NCI-H2227 treated with DMSO at 0.1 percent for 48 hours (cell line): ENCODE measurements around the gene IDH1.
A peak's percentile ranks its signal among the peaks of the same experiment; 100 is the strongest.
"Not testable (repeated sequence)": the region's sequence is repeated elsewhere in the genome, so short reads cannot be mapped to it uniquely, and the experiment has no call there.

Source experiments
- DNase-seq: peaks from one replicate; lab custom pipeline; 2025; lab: John Stamatoyannopoulos, UW

The IDH1 gene

GRCh38 chr2:208256849-208257813 is 2.3 kb upstream of the IDH1 start:
- not testable (repeated sequence) for DNase-seq

GRCh38 chr2:208256192-208256782 is 1.4 kb upstream of the IDH1 start:
- DNase-seq, result no peak

GRCh38 chr2:208255557-208256106 is 761 bp upstream of the IDH1 start:
- no peak for DNase-seq

- peak; percentile 78 for DNase-seq
Measured at GRCh38 chr2:208254118-208254870, 577 bp downstream of the IDH1 start.

DNA sequence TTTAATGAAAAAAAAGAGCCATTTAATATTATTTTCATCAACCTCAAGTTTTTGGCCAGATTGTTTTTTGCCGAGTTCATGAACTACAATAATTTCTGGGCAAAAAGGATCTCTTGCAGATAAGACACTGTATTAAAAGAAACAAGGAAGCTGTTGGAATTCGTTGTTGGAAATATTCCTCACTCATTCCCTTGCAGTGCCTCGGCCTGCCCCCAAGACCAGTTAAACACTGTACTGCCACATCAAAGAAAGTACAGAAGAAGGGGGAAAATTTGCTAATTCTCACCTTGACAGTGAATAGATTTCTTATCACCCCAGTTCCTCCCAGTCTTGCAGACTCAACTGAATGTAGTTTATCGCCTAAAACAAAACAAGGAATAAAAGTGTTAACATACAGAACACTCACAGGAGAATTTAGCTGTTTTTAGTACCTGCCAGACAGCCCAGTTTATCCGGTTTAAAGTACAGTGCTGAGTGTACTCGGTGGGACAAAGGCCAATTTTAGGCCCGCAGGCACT is 1.2 kb downstream of the IDH1 start:
- no peak for DNase-seq

DNA sequence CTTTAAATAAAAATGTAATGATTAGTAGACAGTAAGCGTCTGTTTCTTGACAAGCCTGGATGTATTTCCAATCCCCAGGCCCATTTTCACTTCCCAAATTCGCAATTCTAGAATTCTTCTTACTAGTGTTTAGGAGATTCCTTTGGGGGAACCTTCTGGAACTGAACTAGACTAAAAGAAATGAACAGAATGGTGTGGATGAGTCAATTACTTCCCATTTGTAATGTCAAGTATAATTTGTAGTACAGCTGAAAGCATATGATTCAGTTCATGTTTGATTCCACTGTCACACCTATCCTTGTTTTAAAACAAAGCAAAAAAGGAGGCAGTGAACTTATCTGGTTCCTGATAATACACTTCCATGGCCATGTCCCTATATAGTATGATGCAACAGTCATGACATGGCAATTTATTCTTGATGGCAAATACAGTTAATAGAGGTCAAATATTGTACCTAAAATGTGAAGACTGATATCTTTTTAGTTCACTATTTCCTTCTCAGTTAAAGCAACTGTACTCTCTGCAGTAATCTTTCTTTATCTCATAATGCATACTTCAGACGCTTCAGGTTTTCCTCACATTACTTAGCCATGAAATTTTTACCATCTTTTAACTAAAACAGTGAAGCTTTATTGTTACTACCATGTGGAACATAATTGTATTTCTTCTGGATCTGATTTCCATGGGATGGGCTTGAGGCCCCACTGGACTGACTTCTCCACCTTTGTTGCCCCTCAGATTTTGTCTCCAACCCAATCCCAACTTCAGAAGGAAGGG is 2.0 kb downstream of the IDH1 start:
- no peak for DNase-seq

DNA sequence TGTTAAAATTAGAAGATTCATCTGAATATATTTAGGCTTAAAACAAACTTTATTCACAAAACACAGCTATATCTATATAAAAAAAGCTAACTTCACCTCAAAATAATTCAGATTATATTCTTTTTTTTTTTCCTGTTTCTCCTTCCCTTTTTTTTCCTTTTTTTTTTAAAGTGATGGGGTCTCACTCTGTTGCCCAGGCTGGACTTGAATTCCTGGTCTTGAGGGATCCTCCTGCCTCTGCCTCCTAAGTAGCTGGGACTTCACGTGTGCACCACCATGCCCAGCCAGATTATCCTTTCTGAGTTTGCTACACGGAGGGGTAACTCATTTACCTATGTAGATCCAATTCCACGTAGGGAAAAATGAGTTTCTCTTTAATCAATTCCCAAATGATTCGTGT is 3.8 kb downstream of the IDH1 start:
- DNase-seq, result no peak

DNA sequence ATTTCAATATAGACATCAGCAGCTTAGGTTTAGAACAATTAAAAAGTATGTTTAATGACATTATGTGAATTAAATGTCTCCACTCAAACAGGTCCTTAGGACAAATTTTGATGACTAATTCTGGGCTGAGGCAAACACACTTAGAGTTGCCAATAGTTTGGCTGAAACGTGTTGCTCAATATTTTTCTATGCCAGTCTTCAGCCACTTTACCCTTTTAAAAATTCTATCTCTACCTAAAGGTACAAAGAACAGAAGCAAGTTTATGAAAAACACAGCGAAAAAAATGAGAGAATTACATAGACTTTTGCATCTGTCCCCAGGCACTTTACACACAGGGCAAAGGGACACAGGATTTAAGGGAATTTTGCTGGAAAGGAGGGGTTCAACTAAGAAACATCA is 4.5 kb downstream of the IDH1 start:
- DNase-seq, result no peak

DNA sequence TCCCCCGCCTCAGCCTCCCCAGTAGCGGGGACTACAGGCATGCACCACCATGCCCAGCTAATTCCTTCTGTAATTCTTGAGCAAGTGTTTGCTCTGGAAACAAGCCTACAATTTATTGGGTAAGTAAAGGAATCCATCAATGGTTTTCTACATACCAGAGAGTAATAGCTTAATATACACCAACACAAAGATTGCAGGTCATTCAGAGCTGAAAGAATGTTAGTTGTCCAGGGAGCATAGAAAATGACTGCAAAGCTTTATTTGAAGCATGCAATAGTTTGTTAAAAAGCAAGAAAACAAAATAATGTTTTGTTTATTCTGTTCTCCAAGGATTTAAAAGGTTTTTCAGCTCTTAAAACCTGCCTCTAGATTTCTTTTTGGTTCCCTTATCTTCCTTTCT is 5.6 kb downstream of the IDH1 start:
- no peak for DNase-seq

DNA sequence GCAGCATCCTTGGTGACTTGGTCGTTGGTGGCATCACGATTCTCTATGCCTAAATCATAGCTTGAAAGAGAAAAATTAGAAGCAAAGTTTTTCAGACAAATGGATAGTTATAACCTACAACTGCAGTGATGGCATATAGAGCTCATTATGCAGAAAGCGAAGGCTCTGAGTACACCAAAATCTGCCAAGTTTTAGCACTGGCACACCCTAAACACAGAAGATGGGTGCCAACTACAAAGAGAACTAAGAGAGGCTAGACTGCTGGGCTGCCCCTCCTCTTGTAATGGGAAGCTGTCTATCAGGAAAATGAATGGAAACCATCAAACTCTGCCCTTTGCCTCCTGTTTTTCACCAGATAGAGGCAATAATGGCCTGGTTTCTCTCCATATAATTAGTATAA is 6.3 kb downstream of the IDH1 start:
- peak; percentile 61 for DNase-seq

DNA sequence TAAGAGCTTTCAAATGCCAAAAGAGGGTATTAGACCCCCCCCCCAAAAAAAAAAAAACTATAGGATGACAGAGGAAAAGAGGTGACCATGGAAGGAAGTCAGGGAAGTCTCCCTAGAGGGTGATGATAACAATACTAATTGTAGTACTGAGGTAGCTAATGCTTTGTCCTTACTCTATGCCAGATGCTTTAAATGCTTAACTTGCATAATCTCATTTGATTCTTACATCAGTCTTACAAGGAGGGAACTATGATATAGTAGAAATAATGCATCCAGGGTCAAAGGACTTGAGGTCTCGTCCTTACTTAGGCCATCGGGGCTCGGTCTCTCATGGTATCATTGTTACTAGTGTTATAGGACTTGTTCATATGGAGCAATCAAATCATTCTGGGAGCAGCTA is 9.1 kb downstream of the IDH1 start:
- no peak for DNase-seq

- DNase-seq, result no peak
Measured at GRCh38 chr2:208244422-208244821, 10.4 kb downstream of the IDH1 start.

DNA sequence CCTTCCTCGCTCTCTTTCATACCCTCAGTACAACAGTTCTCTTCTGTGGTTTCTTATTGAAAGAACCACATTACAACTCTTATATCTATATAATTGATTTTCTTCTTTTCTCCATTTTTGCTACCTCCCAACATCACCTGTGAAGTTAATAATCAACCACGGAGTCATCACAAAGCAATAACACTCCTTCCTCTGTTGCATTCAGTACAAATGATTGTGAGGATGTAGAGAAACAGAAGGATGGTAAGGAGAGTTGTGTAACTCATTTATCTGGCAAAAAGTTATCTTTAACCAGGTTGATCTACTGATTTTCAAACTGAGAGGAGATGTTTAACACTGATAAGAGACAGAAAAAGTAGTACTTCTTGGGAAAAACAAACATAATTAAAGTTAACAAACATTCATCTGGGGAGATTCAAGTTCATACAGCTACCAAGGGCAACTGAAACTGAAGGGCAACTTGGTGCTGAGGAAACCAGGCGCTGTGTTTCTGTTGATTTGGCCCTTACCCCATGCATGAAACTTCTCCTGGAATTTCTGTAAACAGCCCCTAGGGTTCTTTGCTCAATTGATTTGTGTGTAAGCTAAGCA is 14.2 kb downstream of the IDH1 start:
- no peak for DNase-seq

DNA sequence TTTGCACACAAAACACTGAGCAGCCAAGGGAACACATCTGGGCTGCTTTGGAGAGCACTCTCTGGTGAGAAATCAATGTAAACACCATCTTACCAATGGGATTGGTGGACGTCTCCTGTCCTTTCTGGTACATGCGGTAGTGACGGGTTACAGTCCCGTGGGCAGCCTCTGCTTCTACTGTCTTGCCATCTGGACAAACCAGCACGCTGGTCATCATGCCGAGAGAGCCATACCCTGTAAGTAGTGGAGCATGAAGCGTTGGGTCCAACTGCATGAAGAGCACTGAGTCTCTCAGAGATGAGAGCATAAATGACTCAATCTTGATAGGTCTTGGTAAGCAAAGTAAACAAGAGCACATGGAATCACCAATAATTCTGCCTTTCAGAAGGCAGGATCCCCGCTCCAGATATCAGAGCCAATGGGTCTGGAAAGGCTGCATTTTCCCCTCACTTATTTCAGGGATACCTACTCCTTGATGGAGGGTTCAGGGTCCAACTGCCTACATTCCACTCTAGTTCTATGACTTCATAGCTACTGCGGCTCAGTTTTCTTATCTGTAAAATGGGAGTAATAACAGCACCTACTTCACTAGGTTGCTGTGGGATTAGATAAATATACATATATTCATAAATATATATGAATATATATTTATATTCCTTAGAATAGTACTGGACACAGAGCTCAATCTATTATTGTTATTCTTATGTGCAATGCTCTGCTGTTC is 14.9 kb downstream of the IDH1 start:
- DNase-seq, result no peak

- no peak for DNase-seq
Measured at GRCh38 chr2:208235860-208236259, 19.0 kb downstream of the IDH1 start.

- DNase-seq, result no peak
Measured at GRCh38 chr2:208234786-208235185, 20.1 kb downstream of the IDH1 start.

DNA sequence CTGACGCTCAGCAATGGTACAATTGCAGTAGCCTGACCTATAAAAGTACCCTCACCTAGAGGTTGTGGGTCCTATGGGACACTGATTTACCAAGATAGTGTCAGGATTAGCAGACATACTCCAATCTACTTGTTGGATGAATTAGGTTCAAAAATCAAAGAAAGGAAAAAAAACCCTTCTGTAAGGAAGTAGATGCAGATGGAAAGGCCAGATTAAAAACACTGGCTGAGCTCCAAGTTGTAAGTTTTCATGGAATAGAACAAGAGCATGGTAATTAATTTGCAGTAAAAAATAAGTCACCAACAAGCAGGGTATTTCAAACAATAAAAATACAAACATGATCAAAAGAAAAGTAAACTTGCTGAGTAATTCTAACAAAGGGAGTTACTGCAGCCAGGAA is 26.4 kb downstream of the IDH1 start:
- no peak for DNase-seq

DNA sequence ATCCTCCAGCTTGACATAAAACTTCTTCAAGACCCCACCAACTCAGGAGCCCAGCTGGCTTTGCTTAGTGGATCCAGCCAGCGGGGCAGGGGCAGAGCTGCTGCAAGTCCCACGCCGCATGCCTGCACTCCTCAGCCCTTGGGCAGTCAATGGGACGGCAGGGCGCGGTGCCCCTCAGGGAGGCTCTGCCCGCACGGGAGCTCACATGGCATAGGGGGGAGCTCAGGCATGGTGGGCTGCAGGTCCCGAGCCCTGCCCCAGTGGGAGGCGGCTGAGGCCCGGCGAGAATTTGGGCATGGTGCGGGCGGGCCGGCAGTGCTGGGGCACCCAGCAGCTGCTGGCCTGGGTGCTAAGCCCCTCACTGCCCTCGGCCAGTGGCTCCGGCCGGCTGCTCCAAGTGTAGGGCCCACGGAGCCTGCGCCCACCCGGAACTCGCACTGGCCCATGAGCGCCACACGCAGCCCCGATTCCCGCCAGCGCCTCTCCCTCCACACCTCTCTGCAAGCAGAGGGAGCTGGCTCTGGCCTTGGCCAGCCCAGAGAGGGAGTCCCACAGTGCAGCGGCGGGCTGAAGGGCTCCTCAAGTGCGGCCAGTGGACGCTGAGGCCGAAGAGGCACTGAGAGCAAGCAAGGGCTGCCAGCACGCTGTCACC is 27.2 kb downstream of the IDH1 start:
- no peak for DNase-seq

DNA sequence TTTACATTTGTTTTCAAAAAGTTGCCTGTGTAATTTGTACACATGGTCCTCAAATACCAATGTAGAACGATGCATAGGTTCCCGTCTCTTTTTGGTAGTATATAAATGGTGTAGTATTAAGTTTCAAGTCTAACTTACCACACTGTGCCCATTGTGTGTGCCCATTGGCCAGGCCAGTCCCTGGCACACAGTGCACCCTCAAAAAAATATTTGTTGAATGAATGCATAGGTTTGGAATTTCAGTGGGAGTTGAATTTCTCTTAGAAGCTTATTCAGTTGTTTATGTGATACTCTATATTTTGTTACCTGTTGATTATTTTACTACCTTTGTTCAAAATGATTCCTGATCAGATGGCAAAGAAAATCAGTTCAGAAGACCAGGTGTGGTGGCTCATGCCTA is 30.1 kb downstream of the IDH1 start:
- no peak for DNase-seq

GRCh38 chr2:208222351-208222750 is 32.5 kb downstream of the IDH1 start:
- no peak for DNase-seq
